Skeletal muscle tissue (tissue), 5 donors: ENCODE measurements around the gene SRBD1. TPM values are rescaled to one million over a fixed set of nuclear protein-coding genes. Genes with fewer than 3 reads are reported as not detected.

ENCODE experiments used
- H3K27ac ChIP-seq: one replicate; pipeline ENCODE4 v1.7.0; 2013; ENCODE audit warnings: mild to moderate bottlenecking, low read depth, low read length, inconsistent platforms
- H3K27me3 ChIP-seq, 3 donors: one replicate each; pipeline ENCODE4 v1.7.0; 2013; ENCODE audit warnings: low read length in 3 of 3; ENCODE audit not compliant: control insufficient read depth in 3 of 3, insufficient read depth in 3 of 3
- H3K36me3 ChIP-seq, 3 donors: one replicate each; pipeline ENCODE4 v1.7.0; 2013; ENCODE audit warnings: low read length in 3 of 3; ENCODE audit not compliant: control insufficient read depth in 3 of 3, insufficient read depth in 3 of 3
- H3K4me1 ChIP-seq, 3 donors: one replicate each; pipeline ENCODE4 v1.7.0; 2013; ENCODE audit warnings: low read length in 3 of 3, mild to moderate bottlenecking in 3 of 3; ENCODE audit not compliant: control insufficient read depth in 3 of 3, insufficient read depth in 3 of 3
- H3K4me3 ChIP-seq, 3 donors: one replicate each; pipeline ENCODE4 v1.7.0; 2013; ENCODE audit warnings: low read length in 3 of 3
- H3K9ac ChIP-seq, 3 donors: one replicate each; pipeline ENCODE4 v1.7.0; 2013; ENCODE audit warnings: low read length in 3 of 3, mild to moderate bottlenecking in 3 of 3, moderate library complexity in 2 of 3, low read depth in 1 of 3
- H3K9me3 ChIP-seq, 3 donors: one replicate each; pipeline ENCODE4 v1.7.0; 2013; ENCODE audit warnings: low read length in 3 of 3; ENCODE audit not compliant: control insufficient read depth in 3 of 3
- small RNA-seq: library from RNA; depleted of rRNA; stranded (forward); fragments of <200 nt; gene quantifications from one replicate; pipeline ENCODE3, GENCODE V24; 2014
- total RNA-seq: library from RNA; depleted of rRNA; stranded (reverse); fragments of >200 nt; gene quantifications from one replicate; pipeline ENCODE4 v1.2.3, GENCODE V29; 2014
- donor health status: Osteomylitis.

The SRBD1 gene
- total RNA-seq, 1 donor from 2014 or later = 57.9 TPM

DNA sequence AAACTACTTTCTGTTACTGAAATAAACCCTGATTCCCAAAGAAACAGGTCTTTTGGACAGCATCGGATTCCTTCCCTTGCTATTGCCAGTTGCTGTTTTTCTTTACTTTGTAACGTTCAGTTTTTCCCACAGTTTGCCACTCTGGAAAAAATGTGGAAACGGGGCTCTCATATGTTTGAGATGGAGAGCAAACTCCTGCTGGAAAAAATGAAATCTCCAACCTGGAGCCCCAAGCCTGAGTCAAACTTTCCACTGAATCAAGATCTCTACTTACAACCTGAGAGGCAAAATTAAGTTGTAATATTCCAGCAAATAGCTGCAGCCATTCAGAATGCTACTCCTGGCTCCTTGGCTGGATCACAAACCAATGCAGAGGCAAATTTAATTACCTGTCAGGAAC lies 270.7 kb downstream of the SRBD1 start:
- no peak overlapping the region for H3K4me3 ChIP-seq
- no peaks in the 10 kb centered on the region for H3K4me1 ChIP-seq
- H3K27ac ChIP-seq = no peak overlapping the region
- H3K9me3 ChIP-seq = no peaks in the 10 kb centered on the region
- H3K36me3 ChIP-seq = no peaks in the 10 kb centered on the region
- no peak overlapping the region for H3K9ac ChIP-seq
- peaks cover 0 to 4% (median 3%) of the 10 kb centered on the region in 3 donors for H3K27me3 ChIP-seq

DNA sequence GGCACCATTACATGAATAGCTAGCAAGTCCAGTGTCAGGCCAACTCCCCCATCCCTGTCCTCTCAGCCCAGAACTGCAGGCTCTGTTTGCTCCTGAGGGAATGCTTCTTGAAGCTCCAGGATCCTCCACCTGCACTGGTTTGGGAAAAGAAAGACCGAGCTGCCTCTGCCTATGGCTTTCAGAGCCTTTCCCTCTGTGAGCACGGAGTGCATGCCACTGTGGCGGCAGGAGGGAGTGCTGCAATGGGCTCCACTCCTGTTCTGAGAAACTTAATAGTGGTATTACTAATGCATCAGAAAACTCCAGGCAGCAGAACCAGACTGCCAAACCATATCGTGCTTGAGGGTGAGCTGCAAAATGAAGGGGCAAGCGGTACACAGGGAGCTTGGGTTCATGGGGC lies 271.8 kb downstream of the SRBD1 start:
- no peaks in the 10 kb centered on the region for H3K9me3 ChIP-seq
- no peak overlapping the region for H3K9ac ChIP-seq
- H3K36me3 ChIP-seq = no peaks in the 10 kb centered on the region
- peaks cover 0 to 3% (median 2%) of the 10 kb centered on the region in 3 donors for H3K27me3 ChIP-seq
- no peaks in the 10 kb centered on the region for H3K4me1 ChIP-seq
- H3K27ac ChIP-seq = no peak overlapping the region
- no peak overlapping the region for H3K4me3 ChIP-seq

Small RNAs within 50 kb of the gene (small RNA-seq; reads per million reads assigned to genes)
- gene RN7SL414P = not detected

Other genes with a start within 250 kb of the SRBD1 start
- gene PRKCE, start 40.4 kb upstream of the SRBD1 start, total RNA-seq = 9.4 TPM